AG10803 (cell line): ENCODE results near the gene TNS1.

Experiments used
- DNase-seq: peaks from one replicate; pipeline ENCODE4 v3.0.0; 2010; ENCODE audit warnings: low read depth
- H3K4me3 ChIP-seq: 2 replicates; pipeline ENCODE4 v1.5.1; 2011; ENCODE audit warnings: mild to moderate bottlenecking, low read length, control low read depth
- CTCF ChIP-seq: conservative IDR thresholded peaks from 2 replicates; pipeline ENCODE4 v1.5.1; 2011; ENCODE audit warnings: mild to moderate bottlenecking, low read length, control low read depth, inconsistent platforms

Gene TNS1

DNA sequence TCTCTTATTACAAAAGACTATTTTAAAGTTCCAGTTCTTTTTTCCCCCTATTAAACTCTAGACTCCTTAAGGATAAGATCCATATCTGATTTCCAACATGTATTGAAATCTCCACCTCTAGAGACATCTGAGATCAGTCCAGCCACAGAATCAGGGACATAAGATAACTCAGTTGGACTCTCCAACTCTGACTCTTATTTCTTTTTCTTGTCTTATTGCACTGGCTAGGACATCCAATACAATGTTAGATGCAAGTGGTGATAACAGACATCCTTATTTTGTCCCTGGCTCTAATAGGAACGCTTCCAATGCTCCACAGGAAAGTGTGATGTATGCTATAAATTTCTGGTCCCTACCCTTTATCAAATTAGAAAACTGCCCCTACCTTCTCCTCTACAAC, 158.1 kb downstream of the TNS1 start:
- TF ChIP-seq CTCF = no peak
- H3K4me3 ChIP-seq = no peak overlapping the region
- no peak for DNase-seq

GRCh38 chr2:217843324-217843723, 159.5 kb downstream of the TNS1 start:
- no peak for DNase-seq
- TF ChIP-seq CTCF = no peak
- no peak overlapping the region for H3K4me3 ChIP-seq

GRCh38 chr2:217842017-217842416, 160.8 kb downstream of the TNS1 start:
- no peak for DNase-seq
- no peak for TF ChIP-seq CTCF
- no peak overlapping the region for H3K4me3 ChIP-seq

- no peak for TF ChIP-seq CTCF
- no peak overlapping the region for H3K4me3 ChIP-seq
- no peak for DNase-seq
These were observed 162.3 kb downstream of the TNS1 start for GRCh38 chr2:217840522-217840921.

- TF ChIP-seq CTCF = no peak
- DNase-seq = no peak
- H3K4me3 ChIP-seq = no peak overlapping the region
These were observed 163.1 kb downstream of the TNS1 start for GRCh38 chr2:217839750-217840107.

- TF ChIP-seq CTCF = no peak
- DNase-seq = peak; percentile 36
- no peak overlapping the region for H3K4me3 ChIP-seq
These were observed 163.6 kb downstream of the TNS1 start for GRCh38 chr2:217839073-217839749.

- DNase-seq = no peak
- no peak for TF ChIP-seq CTCF
- no peak overlapping the region for H3K4me3 ChIP-seq
These were observed 164.4 kb downstream of the TNS1 start for GRCh38 chr2:217838409-217838831.
